ENCODE results near the gene TNNT3. TPM values are rescaled to one million over a fixed set of nuclear protein-coding genes. Genes with fewer than 3 reads are reported as not detected.

The TNNT3 gene
- total RNA-seq, 2 experiments from 2014 or later, result 4.7 to 6.2 TPM

- no TSS peak for BruUV-seq (replicated peaks)
- no peaks in the 10 kb centered on the region for H4K20me1 ChIP-seq (ENCODE audit: insufficient read depth, low read length)
- no peaks in the 10 kb centered on the region for H3K79me2 ChIP-seq (ENCODE audit: insufficient read depth, low read depth, low read length)
- no peaks in the 10 kb centered on the region for H3K4me1 ChIP-seq (ENCODE audit: insufficient read depth, low read length, poor library complexity, severe bottlenecking)
- intact Hi-C loops (cut with micrococcal nuclease; ENCODE audit: unreplicated experiment), result no loop called here
- H3K4me3 ChIP-seq (ENCODE audit: low read depth, low read length, poor library complexity, severe bottlenecking), result no peak overlapping the region
- H3K4me2 ChIP-seq (ENCODE audit: low read length), result no peak overlapping the region
- no peak overlapping the region for H3K27ac ChIP-seq (ENCODE audit: low read depth, low read length, poor library complexity, severe bottlenecking)
- H2AFZ ChIP-seq (ENCODE audit: low read length), result no peak overlapping the region
- POLR2A ChIA-PET, result no interaction called here
- TF ChIP-seq EZH2phosphoT487 (IDR thresholded peaks at IDR 0.05; ENCODE audit: borderline replicate concordance, low read depth, low read length), result no peak
- TF ChIP-seq, protein P1, sequence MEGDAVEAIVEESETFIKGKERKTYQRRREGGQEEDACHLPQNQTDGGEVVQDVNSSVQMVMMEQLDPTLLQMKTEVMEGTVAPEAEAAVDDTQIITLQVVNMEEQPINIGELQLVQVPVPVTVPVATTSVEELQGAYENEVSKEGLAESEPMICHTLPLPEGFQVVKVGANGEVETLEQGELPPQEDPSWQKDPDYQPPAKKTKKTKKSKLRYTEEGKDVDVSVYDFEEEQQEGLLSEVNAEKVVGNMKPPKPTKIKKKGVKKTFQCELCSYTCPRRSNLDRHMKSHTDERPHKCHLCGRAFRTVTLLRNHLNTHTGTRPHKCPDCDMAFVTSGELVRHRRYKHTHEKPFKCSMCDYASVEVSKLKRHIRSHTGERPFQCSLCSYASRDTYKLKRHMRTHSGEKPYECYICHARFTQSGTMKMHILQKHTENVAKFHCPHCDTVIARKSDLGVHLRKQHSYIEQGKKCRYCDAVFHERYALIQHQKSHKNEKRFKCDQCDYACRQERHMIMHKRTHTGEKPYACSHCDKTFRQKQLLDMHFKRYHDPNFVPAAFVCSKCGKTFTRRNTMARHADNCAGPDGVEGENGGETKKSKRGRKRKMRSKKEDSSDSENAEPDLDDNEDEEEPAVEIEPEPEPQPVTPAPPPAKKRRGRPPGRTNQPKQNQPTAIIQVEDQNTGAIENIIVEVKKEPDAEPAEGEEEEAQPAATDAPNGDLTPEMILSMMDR (conservative IDR thresholded peaks at IDR 0.05; ENCODE audit: low read length), result no peak
- H3K36me3 ChIP-seq (ENCODE audit: insufficient read depth, low read length), result no peaks in the 10 kb centered on the region
- CTCF ChIA-PET (ENCODE audit: unreplicated experiment), result no interaction called here
- DNase-seq (ENCODE audit: low spot score), result no peak
- no peaks in the 10 kb centered on the region for H3K9me3 ChIP-seq (ENCODE audit: low read length)
- H3K9me2 ChIP-seq (ENCODE audit: insufficient read depth, low read length), result no peaks in the 10 kb centered on the region
These were observed 63.5 kb downstream of the TNNT3 start for GRCh38 chr11:1982873-1983600.

- Histone ChIP-seq H3K4me2 (ENCODE audit: low read length) (no peak overlapping the region), H4K20me1 (ENCODE audit: insufficient read depth, low read length) (no peaks in the 10 kb centered on the region), H3K4me3 (ENCODE audit: low read depth, low read length, poor library complexity, severe bottlenecking) (no peak overlapping the region), H3K4me1 (ENCODE audit: insufficient read depth, low read length, poor library complexity, severe bottlenecking) (no peaks in the 10 kb centered on the region), H3K36me3 (ENCODE audit: insufficient read depth, low read length) (no peaks in the 10 kb centered on the region), H3K27ac (ENCODE audit: low read depth, low read length, poor library complexity, severe bottlenecking) (no peak overlapping the region), H2AFZ (ENCODE audit: low read length) (no peak overlapping the region), H3K9me3 (ENCODE audit: low read length) (no peaks in the 10 kb centered on the region), H3K9me2 (ENCODE audit: insufficient read depth, low read length) (no peaks in the 10 kb centered on the region), H3K79me2 (ENCODE audit: insufficient read depth, low read depth, low read length) (no peaks in the 10 kb centered on the region)
- no TSS peak for BruUV-seq (replicated peaks)
- DNase-seq (ENCODE audit: low spot score), result no peak
- intact Hi-C loops (cut with micrococcal nuclease; ENCODE audit: unreplicated experiment), result no loop called here
- CTCF ChIA-PET (ENCODE audit: unreplicated experiment), result no interaction called here
- POLR2A ChIA-PET, result no interaction called here
- TF ChIP-seq, protein P1 (conservative IDR thresholded peaks at IDR 0.05; ENCODE audit: low read length), result no peak
- no peak for TF ChIP-seq EZH2phosphoT487 (IDR thresholded peaks at IDR 0.05; ENCODE audit: borderline replicate concordance, low read depth, low read length)
These were observed 64.1 kb downstream of the TNNT3 start for GRCh38 chr11:1983601-1983961.

DNA sequence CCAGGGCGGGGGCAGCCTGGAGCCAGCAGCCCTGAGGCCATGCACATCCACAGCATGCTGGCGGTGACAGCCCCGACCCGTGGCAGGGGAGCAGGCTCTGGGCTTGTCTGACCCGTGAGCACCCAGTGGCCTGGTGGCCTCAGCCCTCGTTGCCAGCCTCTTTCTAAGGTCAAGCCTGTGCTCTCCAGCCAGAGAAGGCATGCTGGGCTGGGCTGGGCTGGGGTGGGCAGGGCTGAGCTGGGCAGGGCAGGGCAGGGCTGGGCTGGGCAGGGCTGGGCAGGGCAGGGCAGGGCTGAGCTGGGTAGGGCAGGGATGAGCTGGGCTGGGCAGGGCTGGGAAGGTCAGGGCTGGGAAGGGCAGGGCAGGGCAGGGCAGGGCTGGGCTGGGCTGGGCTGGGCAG, 67.5 kb downstream of the TNNT3 start:
- no peaks in the 10 kb centered on the region for H3K36me3 ChIP-seq (ENCODE audit: insufficient read depth, low read length)
- no peak overlapping the region for H3K4me2 ChIP-seq (ENCODE audit: low read length)
- ChIA-PET POLR2A (no interaction called here), CTCF (ENCODE audit: unreplicated experiment) (no interaction called here)
- no peaks in the 10 kb centered on the region for H3K9me2 ChIP-seq (ENCODE audit: insufficient read depth, low read length)
- H3K27ac ChIP-seq (ENCODE audit: low read depth, low read length, poor library complexity, severe bottlenecking), result no peak overlapping the region
- no peak overlapping the region for H2AFZ ChIP-seq (ENCODE audit: low read length)
- H3K79me2 ChIP-seq (ENCODE audit: insufficient read depth, low read depth, low read length), result no peaks in the 10 kb centered on the region
- no peaks in the 10 kb centered on the region for H3K4me1 ChIP-seq (ENCODE audit: insufficient read depth, low read length, poor library complexity, severe bottlenecking)
- no peak for DNase-seq (ENCODE audit: low spot score)
- no TSS peak for BruUV-seq (replicated peaks)
- no peaks in the 10 kb centered on the region for H3K9me3 ChIP-seq (ENCODE audit: low read length)
- no peaks in the 10 kb centered on the region for H4K20me1 ChIP-seq (ENCODE audit: insufficient read depth, low read length)
- no peak overlapping the region for H3K4me3 ChIP-seq (ENCODE audit: low read depth, low read length, poor library complexity, severe bottlenecking)
- intact Hi-C loops (cut with micrococcal nuclease; ENCODE audit: unreplicated experiment), result no loop called here
- TF ChIP-seq, protein P1 (conservative IDR thresholded peaks at IDR 0.05; ENCODE audit: low read length), result no peak
- TF ChIP-seq EZH2phosphoT487 (IDR thresholded peaks at IDR 0.05; ENCODE audit: borderline replicate concordance, low read depth, low read length), result no peak
